HG02588 (cell line): ENCODE results near the gene NHERF2.

Source experiments
- ATAC-seq: cut with Tn5 transposase; IDR thresholded peaks from one replicate; pipeline ENCODE4 v1.9.1; 2021; ENCODE audit warnings: mild to moderate bottlenecking, moderate library complexity; ENCODE audit not compliant: unreplicated experiment

Gene NHERF2

GRCh38 chr16:2078691-2079090, 52.0 kb downstream of the NHERF2 start:
- no peak for ATAC-seq

- ATAC-seq = no peak
These were observed 52.7 kb downstream of the NHERF2 start for GRCh38 chr16:2079311-2079800.

- ATAC-seq = no peak
These were observed 53.3 kb downstream of the NHERF2 start for GRCh38 chr16:2079991-2080390.

GRCh38 chr16:2081201-2082084, 54.7 kb downstream of the NHERF2 start:
- ATAC-seq = no peak

- ATAC-seq = no peak
These were observed 55.7 kb downstream of the NHERF2 start for GRCh38 chr16:2082171-2082982.

- ATAC-seq = no peak
These were observed 56.3 kb downstream of the NHERF2 start for GRCh38 chr16:2082983-2083364.

GRCh38 chr16:2083409-2083808, 56.7 kb downstream of the NHERF2 start:
- ATAC-seq = no peak

GRCh38 chr16:2083876-2084780, 57.4 kb downstream of the NHERF2 start:
- ATAC-seq = no peak

- no peak for ATAC-seq
These were observed 58.4 kb downstream of the NHERF2 start for GRCh38 chr16:2084895-2085625.

- no peak for ATAC-seq
These were observed 59.0 kb downstream of the NHERF2 start for GRCh38 chr16:2085669-2086068.

- ATAC-seq = no peak
These were observed 59.5 kb downstream of the NHERF2 start for GRCh38 chr16:2086106-2086742.

- no peak for ATAC-seq
These were observed 60.4 kb downstream of the NHERF2 start for GRCh38 chr16:2086812-2087747.

GRCh38 chr16:2087748-2088631, 61.3 kb downstream of the NHERF2 start:
- ATAC-seq = no peak
